Measurements from ENCODE around the gene AUTS2. TPM values are rescaled to one million over a fixed set of nuclear protein-coding genes. Genes with fewer than 3 reads are reported as not detected.

AUTS2 gene
- total RNA-seq, 4 donors from 2014 or later: 29.8 to 114 (median 59.4) TPM

DNA sequence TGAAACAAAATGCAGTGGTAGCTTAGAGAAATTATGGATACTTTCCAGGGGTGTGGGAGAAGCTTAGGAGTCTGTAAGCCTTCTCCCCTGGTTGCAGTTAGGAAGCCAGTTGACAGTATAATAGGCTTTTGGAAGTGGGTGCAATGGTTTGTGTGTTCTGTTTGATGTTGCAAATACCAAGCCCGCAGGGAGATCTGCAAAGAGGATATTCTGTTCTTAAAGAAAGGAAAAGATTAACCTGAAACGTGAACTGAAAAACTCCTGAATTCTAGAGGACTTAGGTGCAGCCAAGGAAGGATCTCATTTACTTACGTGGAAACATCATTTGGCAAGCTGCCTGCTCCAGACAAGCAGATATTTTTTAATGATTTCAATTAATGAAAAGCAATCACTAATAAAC is 496.6 kb downstream of the AUTS2 start:
- in situ Hi-C loops (cut with MboI; ENCODE audit: low pct_ligation_motif_present in 1 of 4, low pct_unique_long_range_greater_than_20kb in 1 of 4, low sequenced_read_pairs in 3 of 4) (no loop called here), intact Hi-C loops (cut with DNase I; ENCODE audit: low total_unique reads) (no loop called here)
- Histone ChIP-seq H3K27me3 (no peaks in the 10 kb centered on the region), H3K4me1 (peaks cover 0 to 30% (median 5%) of the 10 kb centered on the region in 4 donors), H3K4me3 (no peak overlapping the region), H3K27ac (no peak overlapping the region), H3K36me3 (no peaks in the 10 kb centered on the region), H3K9me3 (no peaks in the 10 kb centered on the region)
- TF ChIP-seq POLR2A (IDR thresholded peaks at IDR 0.05) (no peak), CTCF (IDR thresholded peaks at IDR 0.05) (no peak), EP300 (IDR thresholded peaks at IDR 0.05; ENCODE audit: low read depth) (no peak), POLR2AphosphoS5 (IDR thresholded peaks at IDR 0.05) (no peak)
- WGBS, 2 donors (ENCODE audit: low coverage in 1 of 2): 45 to 52% methylated on average over 3 of the region's 3 CpGs
- no peak for DNase-seq

GRCh38 chr7:70097645-70098044 is 499.4 kb downstream of the AUTS2 start:
- in situ Hi-C loops (cut with MboI; ENCODE audit: low pct_ligation_motif_present in 1 of 4, low pct_unique_long_range_greater_than_20kb in 1 of 4, low sequenced_read_pairs in 3 of 4): no loop called here
- Histone ChIP-seq H3K27me3 (no peaks in the 10 kb centered on the region), H3K9me3 (no peaks in the 10 kb centered on the region), H3K4me3 (no peak overlapping the region), H3K36me3 (no peaks in the 10 kb centered on the region), H3K27ac (no peak overlapping the region), H3K4me1 (peaks cover 0 to 24% (median 6%) of the 10 kb centered on the region in 4 donors)
- TF ChIP-seq POLR2A (IDR thresholded peaks at IDR 0.05) (no peak), POLR2AphosphoS5 (IDR thresholded peaks at IDR 0.05) (no peak), CTCF (IDR thresholded peaks at IDR 0.05) (no peak), EP300 (IDR thresholded peaks at IDR 0.05; ENCODE audit: low read depth) (no peak)
- no peak for DNase-seq
- 44 to 68% methylated on average over 1 to 2 of the region's 2 CpGs for WGBS, 2 donors (ENCODE audit: low coverage in 1 of 2)
- intact Hi-C loops (cut with DNase I; ENCODE audit: low total_unique reads): no loop called here

- WGBS, 2 donors (ENCODE audit: low coverage in 1 of 2): 13 to 36% methylated on average over 2 to 3 of the region's 3 CpGs
- intact Hi-C loops (cut with DNase I; ENCODE audit: low total_unique reads): no loop called here
- Histone ChIP-seq H3K27me3 (no peaks in the 10 kb centered on the region), H3K36me3 (no peaks in the 10 kb centered on the region), H3K9me3 (no peaks in the 10 kb centered on the region), H3K27ac (no peak overlapping the region), H3K4me1 (peaks cover 0 to 19% (median 6%) of the 10 kb centered on the region in 4 donors), H3K4me3 (no peak overlapping the region)
- in situ Hi-C loops (cut with MboI; ENCODE audit: low pct_ligation_motif_present in 1 of 4, low pct_unique_long_range_greater_than_20kb in 1 of 4, low sequenced_read_pairs in 3 of 4): no loop called here
- no peak for DNase-seq
- TF ChIP-seq CTCF (IDR thresholded peaks at IDR 0.05) (no peak), EP300 (IDR thresholded peaks at IDR 0.05; ENCODE audit: low read depth) (no peak), POLR2A (IDR thresholded peaks at IDR 0.05) (no peak), POLR2AphosphoS5 (IDR thresholded peaks at IDR 0.05) (no peak)
Observed at GRCh38 chr7:70098133-70098561, 499.9 kb downstream of the AUTS2 start.

DNA sequence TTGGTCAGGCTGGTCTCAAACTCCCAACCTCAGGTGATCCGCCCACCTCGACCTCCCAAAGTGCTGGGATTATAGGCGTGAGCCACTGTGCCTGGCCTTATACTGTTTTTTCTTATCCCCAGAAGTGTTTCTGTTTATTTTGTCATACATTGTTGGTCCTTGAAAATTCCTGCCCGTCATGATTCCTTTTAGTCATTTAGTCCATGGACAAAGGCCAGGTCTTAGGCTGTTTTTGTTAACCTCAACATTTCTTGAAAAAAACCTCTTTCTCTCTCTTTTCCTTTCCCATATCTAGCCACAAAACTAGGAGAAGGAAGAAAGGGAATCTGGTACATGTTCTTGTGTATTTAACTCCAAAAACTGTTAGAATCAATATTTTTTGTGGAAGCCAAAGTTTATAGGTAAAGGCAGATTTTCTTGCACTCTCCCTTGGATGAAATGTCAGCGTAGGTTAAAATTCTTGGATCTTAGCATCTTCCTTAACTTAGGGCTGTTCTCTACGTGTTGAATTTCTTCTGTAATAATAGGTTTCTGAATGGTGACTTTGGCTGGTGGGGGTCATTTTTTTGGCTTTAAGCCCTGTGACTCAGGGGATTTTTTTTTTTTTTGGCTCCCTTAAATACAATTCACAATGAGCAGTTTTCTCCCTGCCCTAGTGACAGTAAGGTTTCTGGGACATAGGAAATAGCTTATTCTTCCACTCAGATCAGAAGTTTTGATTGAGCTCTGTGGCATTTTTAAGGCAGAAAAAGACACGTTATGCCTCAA is 500.8 kb downstream of the AUTS2 start:
- in situ Hi-C loops (cut with MboI; ENCODE audit: low pct_ligation_motif_present in 1 of 4, low pct_unique_long_range_greater_than_20kb in 1 of 4, low sequenced_read_pairs in 3 of 4) (no loop called here), intact Hi-C loops (cut with DNase I; ENCODE audit: low total_unique reads) (no loop called here)
- Histone ChIP-seq H3K4me1 (peaks cover 0 to 19% (median 6%) of the 10 kb centered on the region in 4 donors), H3K27me3 (no peaks in the 10 kb centered on the region), H3K4me3 (no peak overlapping the region), H3K9me3 (no peaks in the 10 kb centered on the region), H3K27ac (no peak overlapping the region), H3K36me3 (no peaks in the 10 kb centered on the region)
- WGBS, 2 donors (ENCODE audit: low coverage in 1 of 2): 46 to 57% methylated on average over 7 of the region's 7 CpGs
- DNase-seq: no peak
- TF ChIP-seq CTCF (IDR thresholded peaks at IDR 0.05) (no peak), POLR2A (IDR thresholded peaks at IDR 0.05) (no peak), EP300 (IDR thresholded peaks at IDR 0.05; ENCODE audit: low read depth) (no peak), POLR2AphosphoS5 (IDR thresholded peaks at IDR 0.05) (no peak)
